ENCODE data around the gene H6PD.

Gene H6PD

DNA sequence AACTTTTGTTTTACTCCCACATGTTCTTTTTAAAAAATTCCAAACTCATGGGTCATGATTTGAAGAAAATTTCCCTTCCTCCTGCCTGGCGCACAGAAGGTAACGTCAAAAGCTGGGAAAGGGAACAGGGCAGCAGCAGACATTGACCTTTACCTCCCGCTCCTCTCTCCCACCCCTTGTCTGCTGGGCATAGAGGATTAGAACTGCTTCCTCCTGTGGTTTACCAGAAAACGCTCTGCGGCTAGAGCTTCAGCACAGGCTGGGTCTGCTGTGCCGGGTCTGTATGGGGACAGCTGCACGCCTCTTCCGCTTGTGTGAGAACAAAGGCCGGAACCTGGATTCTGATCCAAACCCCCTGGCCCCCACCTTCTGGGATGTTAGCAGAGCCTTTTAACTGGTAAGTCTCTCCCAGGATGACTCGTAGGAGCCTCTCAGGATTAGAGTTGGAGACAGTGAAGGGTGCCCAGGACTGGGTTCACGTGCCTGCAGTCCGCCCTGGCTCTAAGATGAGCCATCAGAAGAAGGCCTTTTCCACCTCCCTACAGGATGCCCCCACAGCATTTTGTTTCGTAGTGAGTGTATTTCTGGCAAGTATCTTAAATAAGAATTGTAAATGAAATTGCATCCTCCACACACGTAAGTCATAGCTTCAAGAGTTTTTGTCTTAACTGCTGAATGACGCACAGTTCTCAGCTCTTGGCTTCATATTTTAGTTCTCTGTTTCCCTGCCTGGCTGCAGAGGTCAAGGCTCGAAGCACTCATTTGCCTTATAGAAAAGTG lies 5.2 kb downstream of the H6PD start:
- TF ChIP-seq TAF1 (IDR thresholded peaks at IDR 0.05; ENCODE audit: low read depth) (no peak), FOXM1 (IDR thresholded peaks at IDR 0.05; ENCODE audit: borderline replicate concordance, low read depth) (no peak), CREB1 (IDR thresholded peaks at IDR 0.05; ENCODE audit: low read depth) (no peak), NFIC (IDR thresholded peaks at IDR 0.05) (no peak), ZBTB7A (IDR thresholded peaks at IDR 0.05; ENCODE audit: low read depth) (no peak), EP300 (IDR thresholded peaks at IDR 0.05; ENCODE audit: borderline replicate concordance) (no peak), TEAD4 (IDR thresholded peaks at IDR 0.05) (no peak), TCF12 (IDR thresholded peaks at IDR 0.05; ENCODE audit: low read depth) (no peak), EGR1 (IDR thresholded peaks at IDR 0.05) (no peak), RAD21 (IDR thresholded peaks at IDR 0.05; ENCODE audit: low read depth) (no peak), YY1 (IDR thresholded peaks at IDR 0.05; ENCODE audit: low read depth) (no peak), CEBPB (IDR thresholded peaks at IDR 0.05) (no peak)
- TF ChIP-seq, protein P1, sequence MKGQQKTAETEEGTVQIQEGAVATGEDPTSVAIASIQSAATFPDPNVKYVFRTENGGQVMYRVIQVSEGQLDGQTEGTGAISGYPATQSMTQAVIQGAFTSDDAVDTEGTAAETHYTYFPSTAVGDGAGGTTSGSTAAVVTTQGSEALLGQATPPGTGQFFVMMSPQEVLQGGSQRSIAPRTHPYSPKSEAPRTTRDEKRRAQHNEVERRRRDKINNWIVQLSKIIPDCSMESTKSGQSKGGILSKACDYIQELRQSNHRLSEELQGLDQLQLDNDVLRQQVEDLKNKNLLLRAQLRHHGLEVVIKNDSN (IDR thresholded peaks at IDR 0.05), result no peak
- TF ChIP-seq, protein P2, sequence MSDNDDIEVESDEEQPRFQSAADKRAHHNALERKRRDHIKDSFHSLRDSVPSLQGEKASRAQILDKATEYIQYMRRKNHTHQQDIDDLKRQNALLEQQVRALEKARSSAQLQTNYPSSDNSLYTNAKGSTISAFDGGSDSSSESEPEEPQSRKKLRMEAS (IDR thresholded peaks at IDR 0.05), result no peak
- TF ChIP-seq, protein P3, sequence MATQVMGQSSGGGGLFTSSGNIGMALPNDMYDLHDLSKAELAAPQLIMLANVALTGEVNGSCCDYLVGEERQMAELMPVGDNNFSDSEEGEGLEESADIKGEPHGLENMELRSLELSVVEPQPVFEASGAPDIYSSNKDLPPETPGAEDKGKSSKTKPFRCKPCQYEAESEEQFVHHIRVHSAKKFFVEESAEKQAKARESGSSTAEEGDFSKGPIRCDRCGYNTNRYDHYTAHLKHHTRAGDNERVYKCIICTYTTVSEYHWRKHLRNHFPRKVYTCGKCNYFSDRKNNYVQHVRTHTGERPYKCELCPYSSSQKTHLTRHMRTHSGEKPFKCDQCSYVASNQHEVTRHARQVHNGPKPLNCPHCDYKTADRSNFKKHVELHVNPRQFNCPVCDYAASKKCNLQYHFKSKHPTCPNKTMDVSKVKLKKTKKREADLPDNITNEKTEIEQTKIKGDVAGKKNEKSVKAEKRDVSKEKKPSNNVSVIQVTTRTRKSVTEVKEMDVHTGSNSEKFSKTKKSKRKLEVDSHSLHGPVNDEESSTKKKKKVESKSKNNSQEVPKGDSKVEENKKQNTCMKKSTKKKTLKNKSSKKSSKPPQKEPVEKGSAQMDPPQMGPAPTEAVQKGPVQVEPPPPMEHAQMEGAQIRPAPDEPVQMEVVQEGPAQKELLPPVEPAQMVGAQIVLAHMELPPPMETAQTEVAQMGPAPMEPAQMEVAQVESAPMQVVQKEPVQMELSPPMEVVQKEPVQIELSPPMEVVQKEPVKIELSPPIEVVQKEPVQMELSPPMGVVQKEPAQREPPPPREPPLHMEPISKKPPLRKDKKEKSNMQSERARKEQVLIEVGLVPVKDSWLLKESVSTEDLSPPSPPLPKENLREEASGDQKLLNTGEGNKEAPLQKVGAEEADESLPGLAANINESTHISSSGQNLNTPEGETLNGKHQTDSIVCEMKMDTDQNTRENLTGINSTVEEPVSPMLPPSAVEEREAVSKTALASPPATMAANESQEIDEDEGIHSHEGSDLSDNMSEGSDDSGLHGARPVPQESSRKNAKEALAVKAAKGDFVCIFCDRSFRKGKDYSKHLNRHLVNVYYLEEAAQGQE (IDR thresholded peaks at IDR 0.05; ENCODE audit: low read depth), result no peak

GRCh38 chr1:9240914-9241820 lies 6.6 kb downstream of the H6PD start:
- TF ChIP-seq CREB1 (IDR thresholded peaks at IDR 0.05; ENCODE audit: low read depth) (no peak), ZBTB7A (IDR thresholded peaks at IDR 0.05; ENCODE audit: low read depth) (no peak), FOXM1 (IDR thresholded peaks at IDR 0.05; ENCODE audit: borderline replicate concordance, low read depth) (no peak), RAD21 (IDR thresholded peaks at IDR 0.05; ENCODE audit: low read depth) (no peak), CEBPB (IDR thresholded peaks at IDR 0.05) (no peak), TAF1 (IDR thresholded peaks at IDR 0.05; ENCODE audit: low read depth) (no peak), NFIC (IDR thresholded peaks at IDR 0.05) (no peak), TCF12 (IDR thresholded peaks at IDR 0.05; ENCODE audit: low read depth) (no peak), EGR1 (IDR thresholded peaks at IDR 0.05) (no peak), TEAD4 (IDR thresholded peaks at IDR 0.05) (no peak)
- TF ChIP-seq, protein P1 (IDR thresholded peaks at IDR 0.05), result no peak
- TF ChIP-seq, protein P2 (IDR thresholded peaks at IDR 0.05), result no peak

DNA sequence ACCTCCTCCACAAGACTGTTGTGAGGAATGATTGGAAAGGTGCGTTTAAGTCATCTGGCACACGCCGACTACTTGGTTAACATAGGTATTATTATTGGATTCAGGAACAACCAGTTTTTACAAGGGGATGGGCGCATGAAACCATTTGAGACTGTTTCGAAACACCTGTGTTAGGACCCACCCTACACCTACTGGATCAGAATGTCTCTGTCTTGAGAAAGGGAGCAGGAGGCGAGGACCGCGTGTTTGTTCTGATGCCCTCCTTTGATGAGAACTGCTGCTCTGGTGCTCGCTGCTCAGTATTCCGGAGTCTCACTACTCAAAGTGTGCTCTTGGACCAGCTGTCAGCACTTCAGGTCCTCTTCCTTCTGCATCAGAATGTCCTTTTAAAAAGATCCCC lies 7.3 kb downstream of the H6PD start:
- TF ChIP-seq, protein P3 (IDR thresholded peaks at IDR 0.05; ENCODE audit: low read depth), result no peak

- TF ChIP-seq TEAD4 (IDR thresholded peaks at IDR 0.05), result no peak
- TF ChIP-seq, protein P1 (IDR thresholded peaks at IDR 0.05), result no peak
- no peak for TF ChIP-seq EGR1 (IDR thresholded peaks at IDR 0.05)
- TF ChIP-seq EP300 (IDR thresholded peaks at IDR 0.05; ENCODE audit: borderline replicate concordance), result no peak
- no peak for TF ChIP-seq TCF12 (IDR thresholded peaks at IDR 0.05; ENCODE audit: low read depth)
- TF ChIP-seq ZBTB7A (IDR thresholded peaks at IDR 0.05; ENCODE audit: low read depth), result no peak
- no peak for TF ChIP-seq CREB1 (IDR thresholded peaks at IDR 0.05; ENCODE audit: low read depth)
- TF ChIP-seq YY1 (IDR thresholded peaks at IDR 0.05; ENCODE audit: low read depth), result no peak
- no peak for TF ChIP-seq CEBPB (IDR thresholded peaks at IDR 0.05)
- TF ChIP-seq RAD21 (IDR thresholded peaks at IDR 0.05; ENCODE audit: low read depth), result no peak
- TF ChIP-seq, protein P2 (IDR thresholded peaks at IDR 0.05), result no peak
- no peak for TF ChIP-seq FOXM1 (IDR thresholded peaks at IDR 0.05; ENCODE audit: borderline replicate concordance, low read depth)
- TF ChIP-seq NFIC (IDR thresholded peaks at IDR 0.05), result no peak
- TF ChIP-seq, protein P3 (IDR thresholded peaks at IDR 0.05; ENCODE audit: low read depth), result no peak
- TF ChIP-seq TAF1 (IDR thresholded peaks at IDR 0.05; ENCODE audit: low read depth), result no peak
Observed at GRCh38 chr1:9242338-9242969, 7.9 kb downstream of the H6PD start.

Measured in Ishikawa (cell line).